Measurements from ENCODE around the gene EZH1. TPM values are rescaled to one million over a fixed set of nuclear protein-coding genes. Genes with fewer than 3 reads are reported as not detected.
"Not testable (repeated sequence)": the region's sequence is repeated elsewhere in the genome, so short reads cannot be mapped to it uniquely, and the experiment has no call there.

The EZH1 gene
- total RNA-seq, 1 experiment from 2014 or later: 5.2 TPM

- Histone ChIP-seq H3K27me3 (replicated peaks) (peaks cover 24% of the 10 kb centered on the region), H3K4me3 (peak within 1 kb of the TSS; percentile 35), H3K9me3 (replicated peaks) (no peaks in the 10 kb centered on the region), H3K27ac (no peak within 1 kb of the TSS), H3K36me3 (no peaks in the 10 kb centered on the region), H3K4me1 (replicated peaks) (peaks cover 16% of the 10 kb centered on the region)
- DNase-seq (ENCODE audit: low read depth in 1 of 2, low spot score in 2 of 2): no peak
These were observed 16.1 kb upstream of the EZH1 start, which contains the start of gene RAMP2 for GRCh38 chr17:42760652-42761581. Gene RAMP2 (plus strand): TSS chr17:42761227. CDS start chr17:42761262, 35 bp downstream.

DNA sequence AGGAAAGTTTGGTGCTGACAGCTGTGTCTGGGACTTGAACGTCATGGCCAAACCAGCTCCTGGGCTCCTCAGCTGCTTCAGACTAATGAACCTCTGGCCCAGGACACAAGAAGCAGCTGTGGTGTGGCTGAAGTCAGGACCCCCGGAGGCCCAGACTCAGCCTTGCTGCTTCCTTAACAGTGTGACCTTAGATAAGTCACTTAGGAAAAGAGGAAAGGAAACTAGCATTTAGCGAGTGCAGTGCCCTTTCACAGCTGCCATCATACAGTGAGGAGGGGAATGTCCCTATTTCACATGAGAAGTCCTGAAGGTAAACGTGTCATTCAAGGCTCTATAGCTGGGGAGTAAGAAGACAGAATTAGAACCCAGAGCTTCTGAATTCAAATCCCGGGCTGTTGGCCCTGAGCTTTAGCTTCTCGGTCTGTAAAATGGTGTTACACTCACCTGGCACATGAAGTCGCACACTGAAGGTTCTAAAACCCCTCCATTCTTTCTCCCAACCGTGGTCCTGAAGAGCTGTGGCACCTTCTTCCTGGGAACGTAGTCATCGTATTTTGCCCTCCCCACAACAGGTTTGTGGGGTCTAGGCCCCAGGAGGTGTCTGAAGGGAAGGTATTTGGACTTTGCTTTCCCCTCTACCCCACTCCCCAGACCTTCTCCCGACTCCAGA, 15.3 kb upstream of the EZH1 start:
- H3K4me1 ChIP-seq (replicated peaks): peaks cover 16% of the 10 kb centered on the region
- DNase-seq (ENCODE audit: low read depth in 1 of 2, low spot score in 2 of 2): no peak
- no peak overlapping the region for H3K27ac ChIP-seq
- H3K27me3 ChIP-seq (replicated peaks): peaks cover 24% of the 10 kb centered on the region
- H3K36me3 ChIP-seq: no peaks in the 10 kb centered on the region
- H3K4me3 ChIP-seq: no peak overlapping the region
- no peaks in the 10 kb centered on the region for H3K9me3 ChIP-seq (replicated peaks)

DNA sequence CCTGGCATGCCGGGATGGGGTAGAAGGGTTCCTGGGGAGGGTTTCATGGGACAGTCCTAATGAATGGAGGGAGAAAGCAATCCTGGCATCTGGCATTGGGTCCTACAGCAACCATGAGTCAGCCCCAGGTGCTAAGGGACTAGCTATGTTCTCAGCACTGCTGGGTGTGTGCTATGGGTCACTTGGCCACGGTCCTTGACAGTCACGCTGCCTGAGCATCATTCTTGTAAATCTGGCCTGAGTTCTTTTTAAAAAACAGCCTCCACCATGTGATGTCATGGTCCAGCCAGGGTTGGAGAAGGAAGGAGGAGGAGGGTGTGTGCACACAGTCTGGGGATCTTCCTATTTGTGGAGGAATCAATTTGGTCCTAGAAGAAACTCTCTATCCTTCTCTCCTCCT, 9.9 kb upstream of the EZH1 start:
- H3K36me3 ChIP-seq: no peaks in the 10 kb centered on the region
- no peaks in the 10 kb centered on the region for H3K9me3 ChIP-seq (replicated peaks)
- DNase-seq (ENCODE audit: low read depth in 1 of 2, low spot score in 2 of 2): no peak
- peaks cover 3% of the 10 kb centered on the region; the same call in 1 of the 2 replicates for H3K27me3 ChIP-seq (replicated peaks)
- no peak overlapping the region for H3K4me3 ChIP-seq
- H3K27ac ChIP-seq: no peak overlapping the region
- H3K4me1 ChIP-seq (replicated peaks): peaks cover 1% of the 10 kb centered on the region

- DNase-seq (ENCODE audit: low read depth in 1 of 2, low spot score in 2 of 2): no peak
These were observed 6.8 kb upstream of the EZH1 start for GRCh38 chr17:42751628-42752027.

GRCh38 chr17:42750739-42751344, 6.0 kb upstream of the EZH1 start:
- H3K4me3 ChIP-seq: no peak overlapping the region
- no peak for DNase-seq (ENCODE audit: low read depth in 1 of 2, low spot score in 2 of 2)
- H3K36me3 ChIP-seq: no peaks in the 10 kb centered on the region
- H3K4me1 ChIP-seq (replicated peaks): peaks cover 9% of the 10 kb centered on the region
- no peaks in the 10 kb centered on the region for H3K9me3 ChIP-seq (replicated peaks)
- H3K27ac ChIP-seq: no peak overlapping the region
- H3K27me3 ChIP-seq (replicated peaks): 0 out of 2 replicates have a peak, but pooled peaks cover 2% of the 10 kb centered on the region

More at GRCh38 chr17:42751628-42752027, 6.8 kb upstream of the EZH1 start:
- Histone ChIP-seq H3K36me3 (no peaks in the 10 kb centered on the region), H3K4me3 (no peak overlapping the region), H3K9me3 (replicated peaks) (no peaks in the 10 kb centered on the region), H3K4me1 (replicated peaks) (peaks cover 9% of the 10 kb centered on the region), H3K27ac (no peak overlapping the region), H3K27me3 (replicated peaks) (no peaks in the 10 kb centered on the region)

DNA sequence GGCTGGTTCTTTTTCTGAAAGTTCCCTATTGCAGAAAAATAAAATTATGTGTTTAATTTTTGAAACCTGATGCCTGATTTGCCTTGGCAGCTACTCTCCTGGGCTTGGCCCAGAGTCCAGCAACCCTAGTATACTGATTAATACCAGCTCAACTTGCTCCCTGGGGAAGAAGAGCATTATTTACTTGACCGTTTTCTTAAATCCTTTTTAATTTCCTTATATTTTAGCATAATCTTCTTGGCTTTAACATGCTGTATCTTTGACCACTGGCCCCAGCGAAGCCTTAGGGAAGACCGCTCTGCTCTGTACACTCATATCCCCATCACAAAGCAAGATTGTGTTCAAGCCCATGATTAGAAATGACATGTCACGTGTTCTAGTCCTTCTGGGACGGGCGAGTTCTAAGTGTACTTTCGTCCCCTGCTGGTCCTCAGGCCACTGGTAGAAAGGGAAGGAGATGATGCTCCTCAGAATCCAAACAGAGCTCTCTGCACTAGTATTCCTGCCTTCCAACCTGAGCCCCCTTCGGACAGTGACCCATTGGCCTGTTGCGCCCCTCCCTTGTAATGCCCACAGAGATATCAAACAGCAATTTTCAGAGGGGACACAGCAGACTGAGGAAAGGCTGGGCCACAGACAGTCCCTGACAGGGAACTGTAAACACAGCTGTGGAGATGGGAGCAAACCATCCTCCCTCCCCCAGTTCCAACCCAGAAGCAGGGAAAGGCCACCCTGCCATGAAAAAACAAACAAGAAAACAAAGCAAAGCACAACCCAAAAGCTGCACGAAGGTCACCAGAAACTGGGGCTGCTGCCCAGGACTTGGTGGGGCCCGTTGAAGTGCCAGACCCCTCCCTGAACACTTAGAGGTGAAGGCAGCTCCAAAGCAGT, 4.3 kb upstream of the EZH1 start:
- DNase-seq (ENCODE audit: low read depth in 1 of 2, low spot score in 2 of 2): peak in 1 of 2 experiments; percentile 24
- 0 out of 2 replicates have a peak, but pooled peaks cover 2% of the 10 kb centered on the region for H3K27me3 ChIP-seq (replicated peaks)
- H3K27ac ChIP-seq: no peak overlapping the region
- H3K36me3 ChIP-seq: no peaks in the 10 kb centered on the region
- no peak overlapping the region for H3K4me3 ChIP-seq
- peaks cover 14% of the 10 kb centered on the region for H3K4me1 ChIP-seq (replicated peaks)
- no peaks in the 10 kb centered on the region; the same call in 1 of the 2 replicates for H3K9me3 ChIP-seq (replicated peaks)

GRCh38 chr17:42748202-42748907, 3.5 kb upstream of the EZH1 start:
- no peak for DNase-seq (ENCODE audit: low read depth in 1 of 2, low spot score in 2 of 2)
- H3K36me3 ChIP-seq: no peaks in the 10 kb centered on the region
- H3K4me3 ChIP-seq: no peak overlapping the region
- H3K9me3 ChIP-seq (replicated peaks): no peaks in the 10 kb centered on the region; the same call in 1 of the 2 replicates
- peaks cover 17% of the 10 kb centered on the region for H3K4me1 ChIP-seq (replicated peaks)
- 0 out of 2 replicates have a peak, but pooled peaks cover 2% of the 10 kb centered on the region for H3K27me3 ChIP-seq (replicated peaks)
- no peak overlapping the region for H3K27ac ChIP-seq

GRCh38 chr17:42744283-42744805, 496 bp downstream of the EZH1 start:
- DNase-seq (ENCODE audit: low read depth in 1 of 2, low spot score in 2 of 2): peak; percentile 42 to 65

GRCh38 chr17:42743595-42744282, 1.1 kb downstream of the EZH1 start:
- H3K36me3 ChIP-seq: no peaks in the 10 kb centered on the region
- peak overlapping the region; percentile 52 for H3K4me3 ChIP-seq
- H3K27me3 ChIP-seq (replicated peaks): 0 out of 2 replicates have a peak, but pooled peaks cover 2% of the 10 kb centered on the region
- H3K4me1 ChIP-seq (replicated peaks): peaks cover 8% of the 10 kb centered on the region
- H3K27ac ChIP-seq: no peak overlapping the region
- H3K9me3 ChIP-seq (replicated peaks): no peaks in the 10 kb centered on the region; the same call in 1 of the 2 replicates
- DNase-seq (ENCODE audit: low read depth in 1 of 2, low spot score in 2 of 2): no peak

More at GRCh38 chr17:42744283-42744805, 496 bp downstream of the EZH1 start:
- Histone ChIP-seq H3K4me3 (peak overlapping the region; percentile 52), H3K27me3 (replicated peaks) (0 out of 2 replicates have a peak, but pooled peaks cover 2% of the 10 kb centered on the region), H3K9me3 (replicated peaks) (no peaks in the 10 kb centered on the region; the same call in 1 of the 2 replicates), H3K4me1 (replicated peaks) (peaks cover 12% of the 10 kb centered on the region), H3K27ac (no peak overlapping the region), H3K36me3 (no peaks in the 10 kb centered on the region)

DNA sequence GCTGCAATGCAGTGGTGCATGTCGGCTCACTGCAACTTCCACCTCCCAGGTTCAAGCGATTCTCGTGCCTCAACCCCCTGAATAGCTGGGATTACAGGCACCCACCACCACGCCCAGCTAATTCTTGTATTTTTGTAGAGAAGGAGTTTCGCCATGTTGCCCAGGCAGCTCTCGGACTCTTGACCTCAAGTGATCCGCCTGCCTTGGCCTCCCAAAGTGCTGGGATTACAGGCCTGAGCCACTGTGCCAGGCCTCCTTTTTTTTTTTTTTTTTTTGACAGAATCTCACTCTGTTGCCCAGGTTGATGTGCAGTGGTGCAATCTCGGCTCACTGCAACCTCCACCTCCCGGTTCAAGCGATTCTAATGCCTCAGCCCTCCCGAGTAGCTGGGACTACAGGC, 1.9 kb downstream of the EZH1 start:
- H3K9me3 ChIP-seq (replicated peaks); H3K36me3 ChIP-seq; DNase-seq (ENCODE audit: low read depth in 1 of 2, low spot score in 2 of 2); H3K4me3 ChIP-seq; H3K27ac ChIP-seq; H3K4me1 ChIP-seq (replicated peaks); H3K27me3 ChIP-seq (replicated peaks): not testable (repeated sequence)

DNA sequence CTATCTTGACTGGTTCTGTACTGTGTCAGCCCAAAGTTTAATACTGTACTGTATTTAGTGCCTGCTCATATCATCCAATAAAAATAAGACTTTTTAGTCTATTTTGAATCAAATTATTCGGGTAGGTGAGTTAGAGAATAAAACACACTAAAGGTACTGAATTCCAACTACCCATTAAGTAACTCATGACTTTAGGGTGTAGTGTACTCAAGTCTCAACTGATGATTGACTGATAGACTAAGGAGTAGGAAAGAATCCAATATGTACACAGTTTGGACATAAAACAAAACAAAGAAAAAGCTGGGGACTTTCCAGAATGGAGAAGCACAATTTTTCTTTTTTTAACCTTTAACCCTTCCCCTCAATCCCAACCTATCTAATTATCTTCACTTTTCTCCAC, 4.1 kb downstream of the EZH1 start:
- Histone ChIP-seq H3K27me3 (replicated peaks) (no peaks in the 10 kb centered on the region), H3K4me1 (replicated peaks) (peaks cover 8% of the 10 kb centered on the region), H3K9me3 (replicated peaks) (no peaks in the 10 kb centered on the region; the same call in 1 of the 2 replicates), H3K27ac (no peak overlapping the region), H3K36me3 (no peaks in the 10 kb centered on the region), H3K4me3 (no peak overlapping the region)
- DNase-seq (ENCODE audit: low read depth in 1 of 2, low spot score in 2 of 2): no peak

GRCh38 chr17:42725143-42725542, 19.7 kb downstream of the EZH1 start:
- DNase-seq (ENCODE audit: low read depth in 1 of 2, low spot score in 2 of 2): no peak
- Histone ChIP-seq H3K9me3 (replicated peaks) (no peaks in the 10 kb centered on the region), H3K27me3 (replicated peaks) (no peaks in the 10 kb centered on the region), H3K4me3 (no peak overlapping the region), H3K36me3 (peaks cover 13% of the 10 kb centered on the region), H3K4me1 (replicated peaks) (no peaks in the 10 kb centered on the region), H3K27ac (no peak overlapping the region)

Data from SJSA1 (cell line).